ENCODE data around the gene TAS1R3. TPM values are rescaled to one million over a fixed set of nuclear protein-coding genes. Genes with fewer than 3 reads are reported as not detected.

TAS1R3 gene
- total RNA-seq, 1 experiment from 2014 or later: 0.14 TPM

- H3K36me3 ChIP-seq (replicated peaks; ENCODE audit: control insufficient read depth, insufficient read depth, low read length): peaks cover 2% of the 10 kb centered on the region
- H3K4me3 ChIP-seq (ENCODE audit: insufficient read depth, low read depth, low read length): peak within 1 kb of the TSS; percentile 77
- peak; percentile 98 for DNase-seq
- H3K27me3 ChIP-seq (ENCODE audit: control insufficient read depth, insufficient read depth, low read length): no peaks in the 10 kb centered on the region
These were observed 44.0 kb downstream of the TAS1R3 start, which contains the start of gene AURKAIP1 for GRCh38 chr1:1374929-1375662. Gene AURKAIP1, minus strand, starts transcription at chr1:1375207. Its CDS starts 451 bp downstream, at chr1:1374756.

GRCh38 chr1:1376551-1377226 lies 45.6 kb downstream of the TAS1R3 start:
- peaks cover 2% of the 10 kb centered on the region for H3K36me3 ChIP-seq (replicated peaks; ENCODE audit: control insufficient read depth, insufficient read depth, low read length)
- no peaks in the 10 kb centered on the region for H3K27me3 ChIP-seq (ENCODE audit: control insufficient read depth, insufficient read depth, low read length)
- DNase-seq: no peak
- no peak overlapping the region for H3K4me3 ChIP-seq (ENCODE audit: insufficient read depth, low read depth, low read length)

GRCh38 chr1:1377540-1378205 lies 46.6 kb downstream of the TAS1R3 start:
- Histone ChIP-seq H3K27me3 (ENCODE audit: control insufficient read depth, insufficient read depth, low read length) (no peaks in the 10 kb centered on the region), H3K4me3 (ENCODE audit: insufficient read depth, low read depth, low read length) (no peak overlapping the region), H3K36me3 (replicated peaks; ENCODE audit: control insufficient read depth, insufficient read depth, low read length) (peaks cover 2% of the 10 kb centered on the region)
- DNase-seq: no peak

- Histone ChIP-seq H3K36me3 (replicated peaks; ENCODE audit: control insufficient read depth, insufficient read depth, low read length) (no peaks in the 10 kb centered on the region), H3K27me3 (ENCODE audit: control insufficient read depth, insufficient read depth, low read length) (no peaks in the 10 kb centered on the region), H3K4me3 (ENCODE audit: insufficient read depth, low read depth, low read length) (no peak overlapping the region)
- DNase-seq: peak; percentile 38
These were observed 49.8 kb downstream of the TAS1R3 start for GRCh38 chr1:1380860-1381259.

- no peak for DNase-seq
- Histone ChIP-seq H3K27me3 (ENCODE audit: control insufficient read depth, insufficient read depth, low read length) (no peaks in the 10 kb centered on the region), H3K36me3 (replicated peaks; ENCODE audit: control insufficient read depth, insufficient read depth, low read length) (peaks cover 2% of the 10 kb centered on the region), H3K4me3 (ENCODE audit: insufficient read depth, low read depth, low read length) (no peak overlapping the region)
These were observed 50.2 kb downstream of the TAS1R3 start for GRCh38 chr1:1381294-1381693.

Other genes starting within 250 kb of the TAS1R3 start
- 29.3 and 32.0 TPM in 2 replicates for gene C1orf159, start 215.2 kb upstream of the TAS1R3 start, total RNA-seq (2014; rRNA removed; shearing (Covaris generic))
- gene TTLL10, start 157.4 kb upstream of the TAS1R3 start, total RNA-seq (2014; rRNA removed; shearing (Covaris generic)): not detected in 2 replicates
- gene TNFRSF18, start 124.7 kb upstream of the TAS1R3 start, total RNA-seq (2014; rRNA removed; shearing (Covaris generic)): not detected in 2 replicates
- 0.07 and 0.89 TPM in 2 replicates for gene TNFRSF4, start 117.1 kb upstream of the TAS1R3 start, total RNA-seq (2014; rRNA removed; shearing (Covaris generic))
- gene SDF4, start 99.3 kb upstream of the TAS1R3 start, total RNA-seq (2014; rRNA removed; shearing (Covaris generic)): 102 and 127 TPM in 2 replicates
- 40.3 and 47.2 TPM in 2 replicates for gene B3GALT6, start 99.0 kb upstream of the TAS1R3 start, total RNA-seq (2014; rRNA removed; shearing (Covaris generic))
- 3.6 and 6.3 TPM in 2 replicates for gene C1QTNF12, start 84.6 kb upstream of the TAS1R3 start, total RNA-seq (2014; rRNA removed; shearing (Covaris generic))
- gene UBE2J2, start 57.4 kb upstream of the TAS1R3 start, total RNA-seq (2014; rRNA removed; shearing (Covaris generic)): 81.8 and 105 TPM in 2 replicates
- 4.0 and 10.2 TPM in 2 replicates for gene SCNN1D, start 50.8 kb upstream of the TAS1R3 start, total RNA-seq (2014; rRNA removed; shearing (Covaris generic))
- gene ACAP3, start 23.4 kb upstream of the TAS1R3 start, total RNA-seq (2014; rRNA removed; shearing (Covaris generic)): 55.7 and 55.9 TPM in 2 replicates
- 93.5 and 98.6 TPM in 2 replicates for gene PUSL1, start 22.7 kb upstream of the TAS1R3 start, total RNA-seq (2014; rRNA removed; shearing (Covaris generic))
- 169 and 189 TPM in 2 replicates for gene INTS11, start 6.6 kb upstream of the TAS1R3 start, total RNA-seq (2014; rRNA removed; shearing (Covaris generic))
- gene CPTP, start 6.5 kb upstream of the TAS1R3 start, total RNA-seq (2014; rRNA removed; shearing (Covaris generic)): 25.0 and 27.7 TPM in 2 replicates
- gene DVL1, start 18.1 kb downstream of the TAS1R3 start, total RNA-seq (2014; rRNA removed; shearing (Covaris generic)): 189 and 191 TPM in 2 replicates
- gene MXRA8, start 27.3 kb downstream of the TAS1R3 start, total RNA-seq (2014; rRNA removed; shearing (Covaris generic)): 54.2 and 80.1 TPM in 2 replicates
- gene AURKAIP1, start 43.9 kb downstream of the TAS1R3 start, total RNA-seq (2014; rRNA removed; shearing (Covaris generic)): 275 and 320 TPM in 2 replicates
- 147 and 200 TPM in 2 replicates for gene CCNL2, start 68.1 kb downstream of the TAS1R3 start, total RNA-seq (2014; rRNA removed; shearing (Covaris generic))
- 184 and 267 TPM in 2 replicates for gene MRPL20, start 76.0 kb downstream of the TAS1R3 start, total RNA-seq (2014; rRNA removed; shearing (Covaris generic))
- 0.67 TPM in 1 of 2 replicates, not detected in the other for gene ANKRD65, start 90.0 kb downstream of the TAS1R3 start, total RNA-seq (2014; rRNA removed; shearing (Covaris generic))
- gene VWA1, start 104.4 kb downstream of the TAS1R3 start, total RNA-seq (2014; rRNA removed; shearing (Covaris generic)): 32.1 and 37.1 TPM in 2 replicates
- 0.14 and 0.74 TPM in 2 replicates for gene ATAD3C, start 118.4 kb downstream of the TAS1R3 start, total RNA-seq (2014; rRNA removed; shearing (Covaris generic))
- gene ATAD3B, start 140.5 kb downstream of the TAS1R3 start, total RNA-seq (2014; rRNA removed; shearing (Covaris generic)): 43.5 and 44.1 TPM in 2 replicates
- 105 and 113 TPM in 2 replicates for gene ATAD3A, start 180.9 kb downstream of the TAS1R3 start, total RNA-seq (2014; rRNA removed; shearing (Covaris generic))
- 13.6 and 14.3 TPM in 2 replicates for gene TMEM240, start 209.3 kb downstream of the TAS1R3 start, total RNA-seq (2014; rRNA removed; shearing (Covaris generic))
- 80.7 and 94.3 TPM in 2 replicates for gene SSU72, start 243.6 kb downstream of the TAS1R3 start, total RNA-seq (2014; rRNA removed; shearing (Covaris generic))

All from H7 (cell line).